Loucy (cell line): ENCODE measurements around the gene SLC26A11.

Source experiments
- CTCF ChIP-seq: fragments of 200-600 bp; sonication (generic); conservative IDR thresholded peaks from 2 replicates; pipeline ENCODE4 v1.5.1; 2014; ENCODE audit warnings: mild to moderate bottlenecking, antibody characterized with exemption, low read length
- EZH2phosphoT487 ChIP-seq: fragments of 200-600 bp; IDR thresholded peaks from 2 replicates; pipeline ENCODE4 v1.6.1; 2018; ENCODE audit warnings: antibody characterized with exemption, mild to moderate bottlenecking, moderate library complexity, borderline replicate concordance

GRCh38 chr17:80274871-80275449 lies 54.7 kb downstream of the SLC26A11 start:
- no peak for TF ChIP-seq CTCF
- TF ChIP-seq EZH2phosphoT487: no peak
